Tibial artery (tissue), 4 donors: ENCODE results near the gene AAGAB.
A peak's percentile ranks its signal among the peaks of the same experiment; 100 is the strongest.

Experiments
- DNase-seq, 2 donors: peaks; one replicate each; pipeline ENCODE4 v3.0.0-alpha.2; 2019
- H3K27ac ChIP-seq, 2 donors: fragments of 200-600 bp; sonication (generic) in 1 of 2; 1 replicate in 1 of 2; 2 replicates in 1 of 2; pipeline ENCODE4 v1.5.1; 2018 to 2019; ENCODE audit warnings: mild to moderate bottlenecking in 1 of 2
- H3K27me3 ChIP-seq, 2 donors: fragments of 200-600 bp; sonication (generic) in 1 of 2; one replicate each; pipeline versions ENCODE4 v1.5.1 to v1.6.0; 2016 to 2019
- H3K36me3 ChIP-seq, 3 donors: fragments of 200-600 bp; sonication (generic) in 2 of 3; one replicate each; pipeline ENCODE4 v1.5.1; 2016 to 2019; ENCODE audit warnings: mild to moderate bottlenecking in 2 of 3
- H3K4me1 ChIP-seq, 4 donors: fragments of 200-600 bp; sonication (generic) in 2 of 4; 1 replicate in 3 of 4; 2 replicates in 1 of 4; pipeline ENCODE4 v1.5.1; 2016 to 2019
- H3K4me3 ChIP-seq, 2 donors: fragments of 200-600 bp; sonication (generic) in 1 of 2; 1 replicate in 1 of 2; 2 replicates in 1 of 2; pipeline ENCODE4 v1.5.1; 2018 to 2019; ENCODE audit warnings: mild to moderate bottlenecking in 2 of 2
- H3K9me3 ChIP-seq, 3 donors: fragments of 200-600 bp; sonication (generic) in 1 of 3; one replicate each; pipeline ENCODE4 v1.5.1; 2016 to 2019
- intact Hi-C: fragments of 100-400 bp; cut with DNase I; formaldehyde crosslinking; loops from one replicate; pipeline ENCODE4 v1.15.0; 2023; ENCODE audit warnings: low total_unique reads
- TF ChIP-seq, protein P1 (sequence below), 2 experiments: fragments of 200-600 bp in 1 of 2; fragments of 450-650 bp in 1 of 2; IDR thresholded peaks; one replicate each; pipeline ENCODE4 v1.5.1; 2017 to 2019; ENCODE audit warnings: antibody characterized with exemption in 2 of 2, mild to moderate bottlenecking in 1 of 2, moderate library complexity in 1 of 2

AAGAB gene

DNA sequence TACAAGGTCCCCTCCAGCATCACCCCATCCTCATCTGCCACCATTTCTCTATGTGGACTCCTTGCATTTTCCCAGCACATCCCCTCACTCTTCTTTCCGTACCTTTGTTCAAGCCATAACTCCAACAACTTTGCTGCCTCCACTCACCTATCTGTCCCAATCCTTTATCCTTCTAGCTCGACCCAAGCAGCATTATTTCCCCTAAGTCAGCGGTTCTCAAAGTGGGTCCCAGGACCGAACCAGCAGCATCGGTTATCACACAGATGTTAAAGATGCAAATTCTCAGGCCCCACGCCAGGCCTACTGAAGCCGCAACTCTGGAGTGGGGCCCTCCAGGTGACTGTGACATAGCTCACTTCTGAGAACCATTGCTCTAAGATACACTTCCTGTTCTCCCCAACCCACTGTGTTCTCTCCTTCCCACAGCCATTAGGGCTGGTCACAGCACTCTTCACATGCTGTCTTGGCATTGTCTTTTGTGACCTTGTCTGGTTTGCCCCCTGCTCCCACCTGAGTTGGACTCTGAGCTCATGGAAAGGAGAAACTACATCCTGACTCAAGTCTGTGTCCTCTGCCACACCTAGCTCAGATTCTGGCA lies 56.2 kb downstream of the AAGAB start:
- no peaks in the 10 kb centered on the region for H3K27me3 ChIP-seq
- peaks cover 0 to 11% (median 8%) of the 10 kb centered on the region in 3 donors for H3K36me3 ChIP-seq
- intact Hi-C loops, result no loop called here
- no peaks in the 10 kb centered on the region for H3K9me3 ChIP-seq
- DNase-seq, result no peak
- TF ChIP-seq, protein P1, sequence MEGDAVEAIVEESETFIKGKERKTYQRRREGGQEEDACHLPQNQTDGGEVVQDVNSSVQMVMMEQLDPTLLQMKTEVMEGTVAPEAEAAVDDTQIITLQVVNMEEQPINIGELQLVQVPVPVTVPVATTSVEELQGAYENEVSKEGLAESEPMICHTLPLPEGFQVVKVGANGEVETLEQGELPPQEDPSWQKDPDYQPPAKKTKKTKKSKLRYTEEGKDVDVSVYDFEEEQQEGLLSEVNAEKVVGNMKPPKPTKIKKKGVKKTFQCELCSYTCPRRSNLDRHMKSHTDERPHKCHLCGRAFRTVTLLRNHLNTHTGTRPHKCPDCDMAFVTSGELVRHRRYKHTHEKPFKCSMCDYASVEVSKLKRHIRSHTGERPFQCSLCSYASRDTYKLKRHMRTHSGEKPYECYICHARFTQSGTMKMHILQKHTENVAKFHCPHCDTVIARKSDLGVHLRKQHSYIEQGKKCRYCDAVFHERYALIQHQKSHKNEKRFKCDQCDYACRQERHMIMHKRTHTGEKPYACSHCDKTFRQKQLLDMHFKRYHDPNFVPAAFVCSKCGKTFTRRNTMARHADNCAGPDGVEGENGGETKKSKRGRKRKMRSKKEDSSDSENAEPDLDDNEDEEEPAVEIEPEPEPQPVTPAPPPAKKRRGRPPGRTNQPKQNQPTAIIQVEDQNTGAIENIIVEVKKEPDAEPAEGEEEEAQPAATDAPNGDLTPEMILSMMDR (IDR thresholded peaks at IDR 0.05), result no peak
- H3K27ac ChIP-seq, result no peak overlapping the region
- H3K4me1 ChIP-seq, result peaks cover 0 to 72% (median 39%) of the 10 kb centered on the region in 4 donors
- no peak overlapping the region for H3K4me3 ChIP-seq

DNA sequence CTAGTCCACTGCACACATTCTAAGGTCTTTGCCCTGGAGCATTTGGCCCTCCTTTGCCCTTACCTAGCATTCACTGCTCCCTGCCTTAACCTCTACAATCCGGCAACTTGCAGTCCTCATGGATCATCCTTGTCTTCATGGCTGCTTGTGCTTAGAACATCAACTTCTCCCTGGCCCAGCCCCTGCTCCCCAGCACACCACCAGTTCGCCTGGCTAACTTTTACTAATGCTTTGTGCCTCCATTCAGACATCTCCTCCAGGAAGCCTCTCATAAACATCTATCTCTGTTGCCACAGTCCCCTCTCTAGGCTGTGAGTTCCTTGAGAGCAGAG lies 57.1 kb downstream of the AAGAB start:
- Histone ChIP-seq H3K27me3 (no peaks in the 10 kb centered on the region), H3K4me1 (peaks cover 0 to 72% (median 41%) of the 10 kb centered on the region in 4 donors), H3K27ac (peak overlapping the region in 1 of 2 donors; percentile 11), H3K9me3 (no peaks in the 10 kb centered on the region), H3K4me3 (no peak overlapping the region), H3K36me3 (peaks cover 0 to 11% (median 10%) of the 10 kb centered on the region in 3 donors)
- TF ChIP-seq, protein P1 (IDR thresholded peaks at IDR 0.05), result no peak
- intact Hi-C loops, result no loop called here
- DNase-seq, result no peak

DNA sequence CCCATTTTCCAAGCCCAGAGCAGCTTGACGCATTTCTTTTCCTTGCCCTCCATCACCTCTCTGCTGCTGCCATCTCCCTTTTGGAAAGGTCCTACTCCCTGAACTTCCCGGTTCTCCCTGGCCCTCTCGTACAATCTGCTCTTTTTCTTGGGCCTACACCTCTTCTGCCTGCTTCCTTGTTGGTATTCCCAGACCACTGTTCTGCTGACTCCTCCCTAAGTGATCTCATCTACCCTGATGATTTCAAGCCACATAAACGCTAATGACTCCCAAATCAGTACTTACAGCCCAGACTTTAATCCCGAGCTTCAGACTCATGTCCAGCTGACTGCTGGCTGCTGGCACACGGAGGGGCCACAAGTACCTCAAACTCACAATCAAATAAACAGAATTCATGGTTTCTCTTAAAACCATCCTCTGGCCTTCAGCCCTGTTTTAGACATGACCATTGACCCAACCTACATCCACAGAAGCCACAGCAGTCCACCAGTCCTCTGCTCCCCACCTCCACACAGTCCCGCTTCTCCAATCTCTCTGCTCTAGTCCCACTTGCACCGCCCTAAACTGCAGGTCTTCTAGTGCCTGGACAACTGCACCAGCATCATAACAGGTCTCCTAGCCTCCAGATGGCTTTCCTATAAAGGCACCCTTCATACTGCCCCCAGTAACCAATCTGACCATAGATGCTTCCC lies 57.6 kb downstream of the AAGAB start:
- H3K9me3 ChIP-seq, result no peaks in the 10 kb centered on the region
- H3K36me3 ChIP-seq, result peaks cover 0 to 13% (median 9%) of the 10 kb centered on the region in 3 donors
- TF ChIP-seq, protein P1 (IDR thresholded peaks at IDR 0.05), result no peak
- intact Hi-C loops, result no loop called here
- DNase-seq, result no peak
- no peak overlapping the region for H3K4me3 ChIP-seq
- peak overlapping the region in 1 of 2 donors; percentile 11 for H3K27ac ChIP-seq
- peaks cover 0 to 68% (median 41%) of the 10 kb centered on the region in 4 donors for H3K4me1 ChIP-seq
- H3K27me3 ChIP-seq, result no peaks in the 10 kb centered on the region

DNA sequence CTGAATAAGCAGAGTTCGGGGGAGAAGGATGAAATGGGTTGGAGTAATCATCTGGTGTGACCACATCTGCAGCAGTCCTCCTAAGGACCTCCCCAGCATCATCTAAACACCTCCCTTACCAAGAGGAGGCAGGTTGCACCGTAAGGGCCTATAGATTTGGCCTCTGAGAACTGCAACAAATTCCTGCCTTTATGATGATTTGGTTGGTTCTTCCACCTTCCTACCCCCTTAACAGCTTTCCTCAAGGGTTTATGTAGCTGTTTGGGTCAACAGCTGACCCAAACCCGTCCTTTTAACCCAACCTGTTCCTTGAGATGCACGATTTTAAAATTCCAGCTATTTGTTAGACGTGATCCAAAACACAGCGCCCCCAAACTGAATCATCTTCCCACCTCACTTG lies 58.2 kb downstream of the AAGAB start:
- H3K4me1 ChIP-seq, result peaks cover 0 to 62% (median 39%) of the 10 kb centered on the region in 4 donors
- intact Hi-C loops, result no loop called here
- H3K27ac ChIP-seq, result no peak overlapping the region
- TF ChIP-seq, protein P1 (IDR thresholded peaks at IDR 0.05), result no peak
- H3K4me3 ChIP-seq, result no peak overlapping the region
- H3K36me3 ChIP-seq, result peaks cover 0 to 15% (median 10%) of the 10 kb centered on the region in 3 donors
- H3K9me3 ChIP-seq, result no peaks in the 10 kb centered on the region
- DNase-seq, result no peak
- no peaks in the 10 kb centered on the region for H3K27me3 ChIP-seq

DNA sequence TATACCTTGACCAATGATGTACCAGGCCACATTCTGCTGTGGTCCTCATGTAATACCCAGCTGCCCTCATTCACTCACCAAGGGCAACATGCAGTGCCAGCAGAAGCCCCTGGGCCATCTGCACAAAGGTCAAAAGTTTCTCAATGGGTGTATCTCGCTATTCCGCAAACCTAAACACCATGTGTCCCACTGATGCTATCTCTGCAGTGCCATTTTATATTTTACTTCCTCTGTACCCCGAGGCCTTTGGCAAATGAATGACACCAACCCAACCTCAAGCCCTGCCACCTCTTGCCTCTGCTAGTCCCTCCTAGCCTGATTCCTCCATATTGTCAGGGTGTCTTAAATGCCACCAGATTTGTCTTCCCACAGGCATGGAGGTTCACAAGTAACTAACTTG lies 59.2 kb downstream of the AAGAB start:
- intact Hi-C loops, result no loop called here
- Histone ChIP-seq H3K36me3 (peaks cover 5 to 24% (median 19%) of the 10 kb centered on the region in 3 donors), H3K27ac (peak overlapping the region; percentile 42 to 53), H3K27me3 (no peaks in the 10 kb centered on the region), H3K4me3 (no peak overlapping the region), H3K4me1 (peaks cover 0 to 56% (median 34%) of the 10 kb centered on the region in 4 donors), H3K9me3 (no peaks in the 10 kb centered on the region)
- DNase-seq, result no peak
- TF ChIP-seq, protein P1 (IDR thresholded peaks at IDR 0.05), result no peak
